ENCODE data around the gene SESTD1. TPM values are rescaled to one million over a fixed set of nuclear protein-coding genes. Genes with fewer than 3 reads are reported as not detected.

Gene SESTD1
- total and polyA plus RNA-seq, 2 donors (not counting 1 experiment from before 2014, with no cell fraction given) = 16.8 to 51.9 TPM

GRCh38 chr2:179184610-179185009 lies 80.0 kb downstream of the SESTD1 start:
- no peak overlapping the region for H3K9ac ChIP-seq (ENCODE audit: insufficient read depth, low read length)
- H3K9me3 ChIP-seq (ENCODE audit: control insufficient read depth, insufficient read depth, low read depth, low read length) = no peaks in the 10 kb centered on the region
- no peak overlapping the region for H3K27ac ChIP-seq (ENCODE audit: insufficient read depth, low read length)
- H3K4me1 ChIP-seq (ENCODE audit: control insufficient read depth, extremely low read depth, insufficient read depth, low read length) = no peaks in the 10 kb centered on the region
- H3K4me2 ChIP-seq (ENCODE audit: extremely low read depth, insufficient read depth, low read length) = no peak overlapping the region
- no peak overlapping the region for H3K4me3 ChIP-seq (replicated peaks in 1 of 4; ENCODE audit: control extremely low read depth in 1 of 4, insufficient read depth in 1 of 4, low read depth in 3 of 4, low read length in 4 of 4)
- no peaks in the 10 kb centered on the region for H3K27me3 ChIP-seq (ENCODE audit: control insufficient read depth, insufficient read depth, low read length)
- no peak overlapping the region for H2AFZ ChIP-seq (ENCODE audit: low read length)
- no peaks in the 10 kb centered on the region for H3K36me3 ChIP-seq (ENCODE audit: control insufficient read depth, insufficient read depth, low read length)
- no peaks in the 10 kb centered on the region for H4K20me1 ChIP-seq (ENCODE audit: control insufficient read depth, extremely low read depth, insufficient read depth, low read length)
- DNase-seq (ENCODE audit: low read depth in 2 of 2) = no peak
- H3K79me2 ChIP-seq (ENCODE audit: control insufficient read depth, insufficient read depth, low read length) = peaks cover 2% of the 10 kb centered on the region
- TF ChIP-seq CTCF (conservative IDR thresholded peaks at IDR 0.05 in 1 of 2, IDR thresholded peaks at IDR 0.05 in 1 of 2; ENCODE audit: low read depth in 1 of 2, low read length in 2 of 2) (no peak), EZH2 (IDR thresholded peaks at IDR 0.05; ENCODE audit: low read length, missing control alignments) (no peak)

GRCh38 chr2:179181002-179181401 lies 83.6 kb downstream of the SESTD1 start:
- H3K27me3 ChIP-seq (ENCODE audit: control insufficient read depth, insufficient read depth, low read length) = no peaks in the 10 kb centered on the region
- no peak for DNase-seq (ENCODE audit: low read depth in 2 of 2)
- H3K27ac ChIP-seq (ENCODE audit: insufficient read depth, low read length) = no peak overlapping the region
- no peaks in the 10 kb centered on the region for H3K4me1 ChIP-seq (ENCODE audit: control insufficient read depth, extremely low read depth, insufficient read depth, low read length)
- TF ChIP-seq EZH2 (IDR thresholded peaks at IDR 0.05; ENCODE audit: low read length, missing control alignments) (no peak), CTCF (conservative IDR thresholded peaks at IDR 0.05 in 1 of 2, IDR thresholded peaks at IDR 0.05 in 1 of 2; ENCODE audit: low read depth in 1 of 2, low read length in 2 of 2) (no peak)
- no peak overlapping the region for H2AFZ ChIP-seq (ENCODE audit: low read length)
- no peaks in the 10 kb centered on the region for H4K20me1 ChIP-seq (ENCODE audit: control insufficient read depth, extremely low read depth, insufficient read depth, low read length)
- H3K79me2 ChIP-seq (ENCODE audit: control insufficient read depth, insufficient read depth, low read length) = no peaks in the 10 kb centered on the region
- H3K36me3 ChIP-seq (ENCODE audit: control insufficient read depth, insufficient read depth, low read length) = no peaks in the 10 kb centered on the region
- no peak overlapping the region for H3K4me3 ChIP-seq (replicated peaks in 1 of 4; ENCODE audit: control extremely low read depth in 1 of 4, insufficient read depth in 1 of 4, low read depth in 3 of 4, low read length in 4 of 4)
- no peak overlapping the region for H3K9ac ChIP-seq (ENCODE audit: insufficient read depth, low read length)
- no peak overlapping the region for H3K4me2 ChIP-seq (ENCODE audit: extremely low read depth, insufficient read depth, low read length)
- no peaks in the 10 kb centered on the region for H3K9me3 ChIP-seq (ENCODE audit: control insufficient read depth, insufficient read depth, low read depth, low read length)

GRCh38 chr2:179180242-179180641 lies 84.4 kb downstream of the SESTD1 start:
- Histone ChIP-seq H3K9ac (ENCODE audit: insufficient read depth, low read length) (no peak overlapping the region), H2AFZ (ENCODE audit: low read length) (no peak overlapping the region), H3K4me3 (replicated peaks in 1 of 4; ENCODE audit: control extremely low read depth in 1 of 4, insufficient read depth in 1 of 4, low read depth in 3 of 4, low read length in 4 of 4) (no peak overlapping the region), H3K79me2 (ENCODE audit: control insufficient read depth, insufficient read depth, low read length) (no peaks in the 10 kb centered on the region), H3K27me3 (ENCODE audit: control insufficient read depth, insufficient read depth, low read length) (no peaks in the 10 kb centered on the region), H3K27ac (ENCODE audit: insufficient read depth, low read length) (no peak overlapping the region), H3K9me3 (ENCODE audit: control insufficient read depth, insufficient read depth, low read depth, low read length) (no peaks in the 10 kb centered on the region), H4K20me1 (ENCODE audit: control insufficient read depth, extremely low read depth, insufficient read depth, low read length) (no peaks in the 10 kb centered on the region), H3K4me1 (ENCODE audit: control insufficient read depth, extremely low read depth, insufficient read depth, low read length) (no peaks in the 10 kb centered on the region), H3K4me2 (ENCODE audit: extremely low read depth, insufficient read depth, low read length) (no peak overlapping the region), H3K36me3 (ENCODE audit: control insufficient read depth, insufficient read depth, low read length) (no peaks in the 10 kb centered on the region)
- TF ChIP-seq EZH2 (IDR thresholded peaks at IDR 0.05; ENCODE audit: low read length, missing control alignments) (no peak), CTCF (conservative IDR thresholded peaks at IDR 0.05 in 1 of 2, IDR thresholded peaks at IDR 0.05 in 1 of 2; ENCODE audit: low read depth in 1 of 2, low read length in 2 of 2) (no peak)
- DNase-seq (ENCODE audit: low read depth in 2 of 2) = no peak

All from fibroblast of lung (primary cell).